ENCODE results near the gene CTTN. TPM values are rescaled to one million over a fixed set of nuclear protein-coding genes. Genes with fewer than 3 reads are reported as not detected.

CTTN gene
- total RNA-seq, 2 experiments from 2014 or later, result 40.9 to 41.1 TPM

DNA sequence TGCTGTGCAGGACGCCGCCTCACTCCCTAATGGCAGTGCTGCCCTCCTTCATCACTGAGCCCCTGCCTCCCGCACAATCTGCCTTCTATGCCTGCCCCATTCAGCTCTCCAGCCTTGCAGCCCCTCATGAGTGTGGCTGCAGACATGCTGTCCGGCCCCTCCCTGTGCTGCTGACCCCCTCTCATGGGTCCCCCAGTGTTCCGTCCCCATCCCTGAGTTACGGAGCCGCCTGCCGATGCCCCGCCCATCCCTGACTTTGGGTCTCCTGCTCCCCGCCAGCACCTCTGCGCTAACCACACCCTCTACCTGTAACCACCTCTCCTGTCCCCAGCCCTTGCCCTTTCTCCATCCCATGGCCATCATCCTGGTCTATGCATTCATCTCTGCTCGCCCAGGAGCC is 33.3 kb downstream of the CTTN start:
- H3K36me3 Mint-ChIP-seq (ENCODE audit: low read depth), result peaks cover 35% of the 10 kb centered on the region
- H3K27me3 Mint-ChIP-seq, result no peaks in the 10 kb centered on the region
- CTCF ChIA-PET, result no interaction called here
- ATAC-seq, result no peak
- no peak for DNase-seq
- no peaks in the 10 kb centered on the region for H3K9me3 Mint-ChIP-seq (ENCODE audit: low read depth)
- no peaks in the 10 kb centered on the region for H3K4me1 Mint-ChIP-seq
- H3K27ac Mint-ChIP-seq, result no peak overlapping the region
- POLR2A ChIA-PET, result no interaction called here
- intact Hi-C loops (cut with DNase I, micrococcal nuclease), result no loop called here
- H3K4me3 Mint-ChIP-seq, result no peak overlapping the region

DNA sequence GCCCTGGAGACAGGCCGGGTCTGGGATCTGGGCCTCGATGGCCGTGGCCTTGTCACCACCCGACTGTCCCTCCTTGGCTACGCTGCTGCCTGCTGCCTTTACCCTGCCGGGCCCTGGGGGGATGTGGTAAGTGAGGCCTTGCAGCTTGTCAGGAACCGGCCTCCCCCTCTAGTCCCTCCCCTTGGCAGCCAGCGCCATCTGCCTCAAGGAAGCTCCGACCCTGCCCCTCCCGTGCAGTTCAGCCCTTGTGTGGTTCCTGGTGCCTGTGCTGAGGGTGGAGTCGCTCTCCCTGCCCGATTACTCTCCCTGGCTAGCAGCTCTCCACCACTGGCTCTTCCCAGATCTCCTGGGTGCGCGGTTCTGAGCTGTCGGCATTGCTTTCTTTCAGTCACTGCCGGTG is 33.7 kb downstream of the CTTN start:
- DNase-seq (no peak), ATAC-seq (no peak)
- H3K27ac Mint-ChIP-seq, result no peak overlapping the region
- no peaks in the 10 kb centered on the region for H3K9me3 Mint-ChIP-seq (ENCODE audit: low read depth)
- peaks cover 35% of the 10 kb centered on the region for H3K36me3 Mint-ChIP-seq (ENCODE audit: low read depth)
- CTCF ChIA-PET, result no interaction called here
- intact Hi-C loops (cut with DNase I, micrococcal nuclease), result no loop called here
- H3K4me3 Mint-ChIP-seq, result no peak overlapping the region
- H3K4me1 Mint-ChIP-seq, result no peaks in the 10 kb centered on the region
- no peaks in the 10 kb centered on the region for H3K27me3 Mint-ChIP-seq
- POLR2A ChIA-PET, result no interaction called here

DNA sequence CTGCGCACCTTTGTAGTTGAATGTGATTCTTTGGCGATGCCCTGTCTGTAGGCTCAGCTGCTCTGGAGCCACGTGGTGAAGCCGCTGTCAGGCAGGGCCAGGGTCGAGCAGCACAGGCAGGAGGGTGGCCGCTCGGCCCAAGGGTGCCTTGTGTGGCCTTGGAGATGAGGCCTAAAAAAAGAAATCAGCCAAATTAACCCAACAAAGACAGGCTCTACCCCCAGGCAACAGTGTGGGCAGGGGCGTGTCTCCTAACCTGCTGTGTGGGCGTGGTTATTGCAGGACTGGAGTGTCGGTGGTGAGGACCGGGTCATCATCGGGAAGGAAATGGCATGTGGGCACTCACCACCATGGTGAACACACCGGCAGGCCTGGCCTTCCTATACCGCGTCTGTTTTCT is 34.3 kb downstream of the CTTN start:
- Mint-ChIP-seq H3K27ac (no peak overlapping the region), H3K4me1 (no peaks in the 10 kb centered on the region), H3K36me3 (ENCODE audit: low read depth) (peaks cover 35% of the 10 kb centered on the region), H3K27me3 (no peaks in the 10 kb centered on the region), H3K9me3 (ENCODE audit: low read depth) (no peaks in the 10 kb centered on the region), H3K4me3 (no peak overlapping the region)
- POLR2A ChIA-PET, result no interaction called here
- ATAC-seq (no peak), DNase-seq (no peak)
- CTCF ChIA-PET, result no interaction called here
- intact Hi-C loops (cut with DNase I, micrococcal nuclease), result no loop called here

DNA sequence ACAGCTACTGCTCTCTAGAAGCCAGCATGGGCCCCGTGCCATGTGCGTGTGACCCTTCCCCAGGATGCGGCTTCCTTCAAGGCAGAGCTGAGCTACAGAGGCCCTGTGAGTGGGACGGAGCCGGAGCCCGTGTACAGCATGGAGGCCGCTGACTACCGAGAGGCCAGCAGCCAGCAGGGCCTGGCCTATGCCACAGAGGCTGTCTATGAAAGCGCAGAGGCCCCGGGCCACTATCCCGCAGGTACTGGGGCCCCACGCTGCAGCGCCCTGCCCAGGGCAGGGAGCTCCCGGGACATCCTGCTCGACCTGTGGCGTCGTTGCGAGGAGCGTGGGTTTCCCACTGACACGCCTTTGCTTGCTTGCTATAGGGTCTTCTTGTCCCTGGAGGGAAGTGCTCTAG is 34.7 kb downstream of the CTTN start:
- Mint-ChIP-seq H3K27ac (no peak overlapping the region), H3K36me3 (ENCODE audit: low read depth) (peaks cover 35% of the 10 kb centered on the region), H3K4me1 (no peaks in the 10 kb centered on the region), H3K4me3 (no peak overlapping the region), H3K9me3 (ENCODE audit: low read depth) (no peaks in the 10 kb centered on the region), H3K27me3 (no peaks in the 10 kb centered on the region)
- intact Hi-C loops (cut with DNase I, micrococcal nuclease), result no loop called here
- ChIA-PET POLR2A (no interaction called here), CTCF (no interaction called here)
- DNase-seq (no peak), ATAC-seq (no peak)

DNA sequence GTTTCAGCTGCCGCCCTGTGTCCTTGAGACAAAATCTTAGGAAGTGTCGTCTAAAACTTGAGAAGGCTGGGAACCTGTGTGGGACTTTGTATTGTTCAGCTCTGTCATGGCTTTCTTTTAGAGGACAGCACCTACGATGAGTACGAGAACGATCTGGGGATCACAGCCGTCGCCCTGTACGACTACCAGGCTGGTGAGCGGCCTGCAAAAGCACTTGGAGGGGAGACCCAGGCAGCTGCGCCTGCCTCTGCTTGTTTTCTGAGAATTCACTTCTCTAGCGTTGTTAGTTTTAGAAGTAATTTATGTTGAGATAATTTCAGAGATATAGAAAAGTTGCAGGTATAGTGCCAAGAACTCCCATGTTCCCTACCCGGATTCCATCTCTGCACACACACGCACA is 35.2 kb downstream of the CTTN start:
- intact Hi-C loops (cut with DNase I, micrococcal nuclease), result no loop called here
- CTCF ChIA-PET, result no interaction called here
- no peak overlapping the region for H3K27ac Mint-ChIP-seq
- H3K9me3 Mint-ChIP-seq (ENCODE audit: low read depth), result no peaks in the 10 kb centered on the region
- no peak overlapping the region for H3K4me3 Mint-ChIP-seq
- ATAC-seq (no peak), DNase-seq (no peak)
- H3K4me1 Mint-ChIP-seq, result no peaks in the 10 kb centered on the region
- H3K27me3 Mint-ChIP-seq, result no peaks in the 10 kb centered on the region
- peaks cover 35% of the 10 kb centered on the region for H3K36me3 Mint-ChIP-seq (ENCODE audit: low read depth)
- POLR2A ChIA-PET, result no interaction called here

DNA sequence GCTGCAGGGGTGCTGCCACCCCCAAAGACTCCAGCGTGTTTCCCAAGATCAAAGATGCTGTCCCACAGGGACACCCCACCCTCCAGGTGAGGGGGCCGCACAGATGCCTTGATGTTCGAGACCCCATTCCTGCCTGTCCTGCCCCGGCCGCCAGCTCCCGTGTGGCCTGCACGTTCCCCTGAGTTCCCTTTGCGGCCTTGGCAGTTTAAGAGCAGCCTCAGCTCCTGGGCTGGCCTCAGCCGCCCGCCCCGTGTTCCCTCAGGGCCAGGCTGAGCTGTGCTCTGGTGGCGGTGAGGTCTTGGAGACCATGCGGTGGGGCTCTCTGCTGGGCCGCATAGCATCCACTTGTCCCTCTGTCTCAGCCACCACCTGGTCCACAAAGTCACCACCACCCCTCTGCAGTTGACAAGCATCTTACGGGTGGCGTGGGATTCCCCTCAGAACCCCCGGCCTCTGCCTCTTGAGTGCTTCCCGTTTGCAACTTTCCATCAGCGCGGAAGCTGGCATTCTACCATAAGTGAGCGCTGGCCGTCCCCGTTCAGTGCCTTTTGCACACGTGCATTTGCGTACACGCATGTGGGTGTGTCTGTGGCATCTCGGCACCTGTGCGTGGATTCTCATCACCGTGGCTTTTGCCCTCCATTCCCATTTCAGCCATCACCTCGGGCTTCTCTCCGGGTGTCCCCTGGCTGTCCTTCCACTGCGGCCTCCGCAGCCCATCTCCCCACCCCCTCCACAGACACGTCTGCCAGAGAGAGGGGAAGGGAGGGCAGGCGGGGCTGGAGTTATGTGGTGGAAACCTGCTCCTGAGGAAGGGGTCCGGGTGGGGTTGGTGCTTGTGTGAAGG is 35.9 kb downstream of the CTTN start:
- Mint-ChIP-seq H3K27ac (no peak overlapping the region), H3K36me3 (ENCODE audit: low read depth) (peaks cover 31% of the 10 kb centered on the region), H3K4me1 (no peaks in the 10 kb centered on the region), H3K9me3 (ENCODE audit: low read depth) (no peaks in the 10 kb centered on the region), H3K27me3 (no peaks in the 10 kb centered on the region), H3K4me3 (no peak overlapping the region)
- DNase-seq (no peak), ATAC-seq (no peak)
- ChIA-PET CTCF (no interaction called here), POLR2A (no interaction called here)
- intact Hi-C loops (cut with DNase I, micrococcal nuclease), result no loop called here

DNA sequence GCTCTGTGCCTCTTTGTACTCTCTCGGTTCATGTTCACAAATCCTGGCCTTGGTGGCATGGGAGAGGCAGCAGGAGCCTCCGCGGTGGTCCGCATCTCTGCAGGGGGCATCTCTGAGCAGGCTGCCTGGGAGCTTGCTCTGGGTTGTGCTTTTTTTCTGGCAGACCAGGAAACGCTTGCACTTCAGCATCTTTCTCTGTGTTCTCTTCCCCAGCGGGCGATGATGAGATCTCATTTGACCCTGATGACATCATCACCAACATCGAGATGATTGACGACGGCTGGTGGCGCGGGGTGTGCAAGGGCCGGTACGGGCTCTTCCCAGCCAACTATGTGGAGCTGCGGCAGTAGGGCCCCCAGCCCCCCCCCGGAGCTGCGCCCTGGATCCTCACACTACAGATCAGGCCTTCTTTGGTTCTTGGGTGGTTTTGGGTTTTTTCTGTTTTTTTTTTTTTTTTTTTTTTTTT is 36.5 kb downstream of the CTTN start:
- CTCF ChIA-PET, result no interaction called here
- POLR2A ChIA-PET, result no interaction called here
- Mint-ChIP-seq H3K4me1 (no peaks in the 10 kb centered on the region), H3K27ac (no peak overlapping the region), H3K36me3 (ENCODE audit: low read depth) (peaks cover 31% of the 10 kb centered on the region), H3K27me3 (no peaks in the 10 kb centered on the region), H3K9me3 (ENCODE audit: low read depth) (no peaks in the 10 kb centered on the region), H3K4me3 (no peak overlapping the region)
- DNase-seq, result no peak
- intact Hi-C loops (cut with DNase I, micrococcal nuclease), result no loop called here
- no peak for ATAC-seq

DNA sequence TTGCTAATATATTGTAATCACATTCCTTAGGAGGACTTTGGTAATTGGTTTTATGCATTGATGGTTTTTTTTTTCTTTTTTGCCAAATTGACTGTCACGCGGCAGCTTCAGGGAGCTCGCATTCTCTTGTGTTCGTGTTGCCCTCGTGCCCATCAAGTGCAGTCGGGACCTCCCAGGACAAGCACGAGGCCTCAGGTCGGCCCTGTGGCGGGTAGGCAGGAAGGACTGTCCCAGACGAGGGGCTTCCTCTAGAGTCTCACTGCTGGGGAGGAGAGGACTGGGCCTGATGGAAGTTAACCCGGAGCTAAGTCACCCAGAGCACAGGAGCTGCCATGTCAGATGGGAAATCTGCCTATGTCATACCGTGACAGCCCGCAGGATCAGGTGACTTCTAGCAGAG is 37.0 kb downstream of the CTTN start:
- intact Hi-C loops (cut with DNase I, micrococcal nuclease), result no loop called here
- H3K36me3 Mint-ChIP-seq (ENCODE audit: low read depth), result peaks cover 28% of the 10 kb centered on the region
- no peak for ATAC-seq
- no peaks in the 10 kb centered on the region for H3K4me1 Mint-ChIP-seq
- ChIA-PET POLR2A (no interaction called here), CTCF (no interaction called here)
- no peaks in the 10 kb centered on the region for H3K9me3 Mint-ChIP-seq (ENCODE audit: low read depth)
- H3K4me3 Mint-ChIP-seq, result no peak overlapping the region
- no peak for DNase-seq
- no peak overlapping the region for H3K27ac Mint-ChIP-seq
- H3K27me3 Mint-ChIP-seq, result no peaks in the 10 kb centered on the region

DNA sequence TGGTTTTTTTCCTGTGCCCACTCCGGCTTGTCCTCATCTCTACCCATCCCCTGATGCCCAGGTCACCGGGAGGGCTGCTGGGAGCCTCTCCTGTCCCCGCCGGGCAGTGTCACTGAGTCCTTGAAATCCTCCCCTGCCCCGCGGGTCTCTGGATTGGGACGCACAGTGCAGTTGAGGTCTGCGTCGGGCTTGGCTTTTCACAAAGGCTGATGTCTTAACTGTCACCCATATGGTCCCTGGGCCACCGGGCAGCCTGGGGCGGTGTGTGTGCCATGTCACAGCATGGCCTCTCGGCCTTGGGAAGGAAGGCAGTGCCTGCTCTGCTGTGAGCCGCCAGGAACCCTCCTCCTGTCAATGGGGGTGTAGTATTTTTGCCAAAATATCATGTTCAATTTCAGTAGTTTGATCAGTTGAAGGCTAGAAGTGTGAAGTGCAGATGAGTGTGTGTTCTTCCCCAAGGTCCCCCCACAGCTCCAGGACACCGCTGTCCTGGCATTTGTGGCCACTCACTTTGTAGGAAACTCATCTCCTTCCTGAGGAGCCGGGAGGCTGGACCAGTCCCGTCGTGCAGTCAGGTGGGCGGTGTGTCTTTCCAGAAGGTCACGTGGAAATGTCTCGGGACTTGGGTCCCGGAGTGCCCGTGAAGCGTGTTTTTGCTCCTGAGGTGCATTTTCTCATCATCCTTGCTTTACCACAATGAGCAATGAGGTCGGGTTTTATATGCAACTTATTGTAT is 37.6 kb downstream of the CTTN start:
- ChIA-PET CTCF (no interaction called here), POLR2A (no interaction called here)

DNA sequence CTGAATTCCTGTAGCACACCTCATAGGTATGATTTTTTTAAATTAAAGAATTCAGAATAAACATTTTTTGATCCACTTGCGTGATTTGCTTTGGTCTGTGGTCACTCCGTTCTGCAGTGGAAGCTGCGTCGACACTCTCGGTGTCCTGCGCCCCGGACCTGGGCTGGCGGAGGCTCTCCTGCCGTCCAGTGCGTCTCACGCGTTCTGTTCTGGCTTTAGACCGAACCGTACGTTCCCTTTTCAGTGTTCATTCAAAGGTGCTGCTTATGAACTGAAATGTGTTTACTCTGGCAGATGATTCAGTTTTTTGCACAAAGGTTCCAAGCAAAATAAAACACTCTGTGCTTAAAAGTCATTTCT is 38.2 kb downstream of the CTTN start:
- ATAC-seq (no peak), DNase-seq (no peak)
- H3K36me3 Mint-ChIP-seq (ENCODE audit: low read depth), result peaks cover 25% of the 10 kb centered on the region
- CTCF ChIA-PET, result no interaction called here
- no peak overlapping the region for H3K27ac Mint-ChIP-seq
- no peak overlapping the region for H3K4me3 Mint-ChIP-seq
- intact Hi-C loops (cut with DNase I, micrococcal nuclease), result no loop called here
- H3K9me3 Mint-ChIP-seq (ENCODE audit: low read depth), result no peaks in the 10 kb centered on the region
- peaks cover 2% of the 10 kb centered on the region for H3K27me3 Mint-ChIP-seq
- no peaks in the 10 kb centered on the region for H3K4me1 Mint-ChIP-seq
- POLR2A ChIA-PET, result no interaction called here

More for the DNA sequence above, 37.6 kb downstream of the CTTN start:
- Mint-ChIP-seq H3K27me3 (no peaks in the 10 kb centered on the region), H3K36me3 (ENCODE audit: low read depth) (peaks cover 27% of the 10 kb centered on the region), H3K4me3 (no peak overlapping the region), H3K4me1 (no peaks in the 10 kb centered on the region), H3K9me3 (ENCODE audit: low read depth) (no peaks in the 10 kb centered on the region), H3K27ac (no peak overlapping the region)
- no peak for ATAC-seq
- intact Hi-C loops (cut with DNase I, micrococcal nuclease), result no loop called here
- no peak for DNase-seq

DNA sequence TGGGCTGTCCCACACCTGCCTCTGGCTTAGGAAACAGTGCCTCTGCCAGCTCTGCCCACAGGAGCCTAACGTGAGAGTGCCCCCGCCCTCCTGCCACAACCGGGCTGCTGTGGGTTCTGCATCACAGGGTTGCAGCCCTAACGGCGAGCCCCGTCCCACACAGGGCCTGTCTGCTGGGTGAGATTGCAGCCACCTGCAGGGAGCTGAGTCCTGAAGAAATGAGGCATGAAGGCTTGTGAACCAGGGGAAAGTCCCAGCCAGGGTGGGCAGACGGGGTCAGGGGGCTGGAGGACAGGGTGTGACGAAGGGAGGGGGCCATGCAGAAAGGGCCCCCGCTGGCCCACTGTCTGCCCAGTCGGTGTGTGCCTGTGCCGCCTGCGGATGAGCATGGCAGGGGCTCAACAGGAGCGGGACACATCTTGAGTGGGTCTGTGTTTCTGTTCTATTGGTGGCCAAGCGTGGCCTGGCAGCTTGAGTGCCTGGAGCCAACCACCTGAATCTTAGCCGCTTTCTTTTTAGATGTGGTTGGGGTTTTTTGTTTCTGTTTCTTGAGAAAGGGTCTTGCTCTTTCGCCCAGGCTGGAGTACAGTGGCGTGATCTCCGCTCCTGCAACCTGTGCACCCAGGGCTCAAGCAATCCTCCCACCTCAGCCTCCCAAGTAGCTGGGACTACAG is 38.9 kb downstream of the CTTN start:
- no peaks in the 10 kb centered on the region for H3K9me3 Mint-ChIP-seq (ENCODE audit: low read depth)
- H3K36me3 Mint-ChIP-seq (ENCODE audit: low read depth), result peaks cover 21% of the 10 kb centered on the region
- intact Hi-C loops (cut with DNase I, micrococcal nuclease), result no loop called here
- no peaks in the 10 kb centered on the region for H3K4me1 Mint-ChIP-seq
- ATAC-seq (no peak), DNase-seq (no peak)
- ChIA-PET CTCF (no interaction called here), POLR2A (no interaction called here)
- H3K27me3 Mint-ChIP-seq, result peaks cover 2% of the 10 kb centered on the region
- H3K27ac Mint-ChIP-seq, result no peak overlapping the region
- H3K4me3 Mint-ChIP-seq, result no peak overlapping the region

DNA sequence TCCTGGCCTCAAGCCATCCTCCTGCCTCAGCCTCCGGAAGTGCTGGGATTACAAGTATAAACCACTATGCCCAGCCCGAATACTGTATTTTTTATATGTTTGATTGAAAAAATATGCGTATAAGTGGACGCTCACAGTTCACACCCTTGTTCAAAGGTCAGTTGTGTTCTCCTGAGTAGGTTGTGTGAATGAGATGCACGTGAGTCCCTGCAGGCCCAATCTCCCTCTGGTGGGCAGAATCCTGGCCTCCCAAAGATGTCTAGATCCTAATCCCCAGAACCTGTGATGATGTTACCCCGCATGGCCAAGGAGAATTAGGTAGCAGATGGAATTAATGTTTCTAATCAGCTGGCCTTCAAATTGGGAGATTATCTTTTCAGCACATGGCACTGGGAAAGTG is 41.9 kb downstream of the CTTN start:
- Mint-ChIP-seq H3K27ac (no peak overlapping the region), H3K4me1 (no peaks in the 10 kb centered on the region), H3K4me3 (no peak overlapping the region), H3K9me3 (ENCODE audit: low read depth) (no peaks in the 10 kb centered on the region), H3K36me3 (ENCODE audit: low read depth) (peaks cover 5% of the 10 kb centered on the region), H3K27me3 (peaks cover 2% of the 10 kb centered on the region)
- intact Hi-C loops (cut with DNase I, micrococcal nuclease), result no loop called here
- no peak for DNase-seq
- POLR2A ChIA-PET, result no interaction called here
- CTCF ChIA-PET, result no interaction called here
- ATAC-seq, result no peak

Data from activated CD4-positive, alpha-beta T cell treated with anti-CD3 and anti-CD28 coated beads for 36 hours (primary cell).